Measurements from ENCODE around the gene TRPC4AP.
A peak's percentile ranks its signal among the peaks of the same experiment; 100 is the strongest.

TRPC4AP gene

DNA sequence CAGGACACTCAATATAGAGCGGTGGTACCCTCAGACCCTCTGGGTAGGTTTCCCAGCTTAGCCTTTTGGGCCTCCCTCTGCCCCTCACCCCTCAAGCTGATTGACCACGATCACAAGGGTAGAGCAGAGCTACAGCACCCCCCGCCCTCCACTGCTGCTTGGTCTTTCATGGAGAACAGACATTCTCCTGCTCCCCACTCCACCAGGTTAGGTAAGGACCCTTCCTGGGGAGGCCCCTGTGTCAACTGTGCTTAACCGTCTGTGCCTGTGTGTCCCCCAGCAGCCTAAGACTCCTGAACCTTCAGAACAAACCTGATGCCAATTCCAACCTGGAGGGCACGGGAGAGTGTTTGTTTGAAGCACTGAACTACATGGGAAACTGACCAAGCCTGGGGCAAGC is 125.2 kb downstream of the TRPC4AP start:
- DNase-seq = no peak

DNA sequence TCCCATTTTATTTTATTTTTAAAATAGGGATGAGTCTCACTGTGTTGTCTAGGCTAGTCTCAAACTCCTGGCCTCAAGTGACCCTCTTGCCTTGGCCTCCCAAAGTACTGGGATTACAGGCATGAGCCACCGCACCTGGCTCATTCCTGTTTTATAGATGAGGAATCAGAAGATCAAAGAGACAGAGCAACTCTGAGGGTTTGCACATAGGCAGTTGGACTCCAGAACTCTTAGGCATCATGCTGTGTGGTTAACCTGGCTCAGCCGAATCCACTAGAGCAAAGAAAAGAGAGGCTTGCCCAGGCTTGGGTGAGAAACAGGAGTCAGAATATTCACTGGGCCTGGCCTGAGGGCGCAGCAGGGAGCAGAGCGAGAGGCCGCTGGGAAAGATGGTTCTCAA is 127.6 kb downstream of the TRPC4AP start:
- no peak for DNase-seq

GRCh38 chr20:34964486-34964885 is 128.1 kb downstream of the TRPC4AP start:
- no peak for DNase-seq

DNA sequence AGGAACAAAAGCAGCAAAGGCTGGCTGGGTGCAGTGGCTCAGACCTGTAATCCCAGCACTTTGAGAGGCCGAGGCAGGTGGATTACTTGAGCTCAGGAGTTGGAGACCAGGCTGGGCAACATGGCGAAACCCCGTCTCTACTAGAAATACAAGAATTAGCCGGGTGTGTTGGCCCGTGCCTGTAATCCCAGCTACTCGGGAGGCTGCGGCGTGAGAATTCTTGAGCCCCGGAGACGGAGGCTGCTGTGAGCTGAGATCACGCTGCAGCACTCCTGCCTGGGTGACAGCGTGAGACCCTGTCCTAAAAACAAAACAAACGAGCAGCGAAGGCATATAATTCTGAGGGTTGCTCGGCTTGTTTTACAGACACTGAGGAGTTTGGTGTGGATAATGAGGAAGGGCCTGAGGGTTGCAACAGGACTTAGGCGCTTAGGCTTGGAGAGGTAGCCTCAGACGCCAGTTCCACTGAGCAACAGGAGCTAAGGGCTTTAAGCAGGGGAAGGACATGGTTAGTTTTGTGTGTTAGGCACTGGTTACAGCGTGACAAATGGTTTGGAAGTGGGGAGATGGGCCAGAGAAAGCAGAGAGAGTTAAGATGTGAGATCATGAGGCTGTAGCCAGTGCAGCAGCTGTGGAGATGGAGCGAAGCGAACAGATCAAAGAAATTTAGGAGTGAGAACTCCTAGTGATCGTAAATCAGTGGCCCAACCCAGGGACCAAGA is 135.7 kb downstream of the TRPC4AP start:
- DNase-seq = no peak

DNA sequence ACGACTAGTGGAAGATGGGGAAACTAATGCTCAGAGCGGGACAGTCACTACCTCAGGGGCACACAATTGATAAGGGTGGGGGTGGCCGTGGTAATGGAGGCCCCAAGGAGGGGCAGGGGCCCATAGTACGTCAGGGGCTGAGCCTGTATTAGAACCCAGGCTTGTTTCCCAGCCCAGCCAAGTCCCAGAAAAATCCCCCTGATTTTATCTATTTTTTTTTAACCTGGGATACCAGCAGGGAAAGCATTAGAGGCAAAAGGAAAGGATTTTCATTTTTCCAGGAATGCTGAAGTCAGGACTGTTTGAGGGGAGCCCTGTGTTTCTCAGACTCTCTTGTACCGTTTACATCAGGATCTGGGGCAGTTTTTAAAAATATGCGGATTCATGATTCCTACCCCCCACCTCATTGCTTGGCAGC is 136.6 kb downstream of the TRPC4AP start:
- DNase-seq = no peak

DNA sequence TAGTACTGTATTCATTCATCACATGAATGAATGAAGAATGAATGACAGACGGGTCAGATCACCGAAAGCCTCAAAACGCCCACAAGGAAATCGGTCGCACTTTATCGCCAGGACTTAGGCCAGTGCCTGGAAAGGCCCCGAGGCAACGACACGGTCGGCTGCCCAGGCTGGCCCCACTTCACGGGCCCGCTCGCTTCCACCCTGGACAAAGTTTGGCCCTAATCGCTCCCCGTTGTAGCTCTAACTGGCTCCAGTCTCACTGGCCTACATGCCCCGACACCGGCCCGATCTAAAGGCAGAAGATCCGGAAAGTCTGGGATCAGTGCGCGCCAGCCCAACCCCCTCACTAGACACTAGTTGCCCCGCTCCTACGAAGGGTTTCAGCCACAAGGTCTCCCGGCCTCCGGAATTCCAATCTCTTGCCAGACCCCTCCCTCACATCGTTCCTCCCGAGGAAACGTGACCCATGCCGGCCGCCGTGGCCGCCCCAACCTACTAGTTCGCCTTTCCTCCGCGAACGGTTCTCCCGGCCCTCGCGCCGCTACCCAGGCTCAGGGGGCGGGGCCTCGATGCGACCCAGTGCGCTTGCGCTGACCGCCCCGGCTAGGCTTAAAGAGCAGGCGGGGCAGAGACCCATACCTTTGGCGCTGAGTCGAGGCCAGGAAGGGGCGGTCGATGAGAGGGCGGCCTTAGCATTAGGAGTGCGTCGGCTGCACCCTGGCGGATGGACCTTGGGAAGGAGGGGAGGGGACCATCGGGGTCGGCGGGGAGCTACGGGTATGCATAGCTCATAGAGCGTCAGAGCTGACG is 137.2 kb downstream of the TRPC4AP start, which contains the start of the genes GSS and MYH7B:
TSS of gene GSS (minus strand) at position 576 of the 810 bp plus-strand sequence. CDS start 3,954 bp downstream, outside the sequence.
TSS of gene MYH7B (plus strand) at position 638 of the 810 bp plus-strand sequence. CDS start 22,138 bp downstream, outside the sequence.
- DNase-seq = peak; percentile 94

DNA sequence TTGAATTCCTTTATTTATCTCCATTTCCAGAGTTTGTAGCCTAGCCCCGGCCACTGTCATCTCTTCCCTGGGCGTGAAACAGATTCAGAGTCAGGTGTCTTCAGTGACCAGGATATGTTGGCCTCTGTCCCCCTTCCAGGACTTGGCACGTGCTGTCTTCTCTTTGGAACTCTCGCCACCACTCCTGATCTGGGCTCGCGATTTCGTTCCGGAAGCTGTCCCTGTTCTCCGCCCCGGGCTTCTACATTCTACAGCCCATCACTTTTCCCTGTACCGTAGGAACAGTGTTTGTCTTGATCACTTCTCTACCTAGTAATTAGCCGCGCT is 137.7 kb downstream of the TRPC4AP start:
- DNase-seq = no peak

- DNase-seq = no peak
These were observed 138.6 kb downstream of the TRPC4AP start for GRCh38 chr20:34953960-34954359.

DNA sequence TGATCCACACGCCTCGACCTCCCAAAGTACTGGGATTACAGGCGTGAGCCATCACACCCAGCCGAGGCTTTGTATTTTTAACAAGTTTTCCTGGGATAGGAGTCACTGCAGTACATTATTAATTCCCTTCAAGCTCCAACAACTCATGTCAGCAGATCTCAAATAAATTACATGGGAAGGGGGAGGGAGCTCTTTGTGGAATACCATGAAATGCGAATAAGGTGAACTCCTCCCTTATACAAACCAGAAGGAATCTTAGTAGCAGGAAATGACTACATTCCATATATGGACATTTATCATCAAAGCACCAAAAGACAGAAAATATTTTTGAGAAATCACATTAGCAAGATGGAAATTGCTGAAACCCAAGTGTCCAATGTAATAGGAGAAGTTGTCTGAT is 139.9 kb downstream of the TRPC4AP start:
- DNase-seq = no peak
